Measurements from ENCODE around the gene AP3S1.
"Not testable (repeated sequence)": the region's sequence is repeated elsewhere in the genome, so short reads cannot be mapped to it uniquely, and the experiment has no call there.

Gene AP3S1

GRCh38 chr5:115873392-115873791 lies 31.7 kb downstream of the AP3S1 start:
- DNase-seq = peak; percentile 46

- DNase-seq = no peak
Observed at GRCh38 chr5:115875447-115875846, 33.7 kb downstream of the AP3S1 start.

- not testable (repeated sequence) for DNase-seq
Observed at GRCh38 chr5:115877342-115877741, 35.6 kb downstream of the AP3S1 start.

- DNase-seq = not testable (repeated sequence)
Observed at GRCh38 chr5:115882434-115882833, 40.7 kb downstream of the AP3S1 start.

GRCh38 chr5:115884704-115885103 lies 43.0 kb downstream of the AP3S1 start:
- no peak for DNase-seq

GRCh38 chr5:115885208-115885607 lies 43.5 kb downstream of the AP3S1 start:
- not testable (repeated sequence) for DNase-seq

GRCh38 chr5:115888027-115888426 lies 46.3 kb downstream of the AP3S1 start:
- no peak for DNase-seq

GRCh38 chr5:115892021-115892420 lies 50.3 kb downstream of the AP3S1 start:
- no peak for DNase-seq

- DNase-seq = no peak
Observed at GRCh38 chr5:115894342-115894741, 52.6 kb downstream of the AP3S1 start.

- DNase-seq = no peak
Observed at GRCh38 chr5:115895821-115896220, 54.1 kb downstream of the AP3S1 start.

- DNase-seq = no peak
Observed at GRCh38 chr5:115898656-115899055, 56.9 kb downstream of the AP3S1 start.

GRCh38 chr5:115907177-115907576 lies 65.4 kb downstream of the AP3S1 start:
- no peak for DNase-seq

- DNase-seq = not testable (repeated sequence)
Observed at GRCh38 chr5:115913623-115914400, 72.1 kb downstream of the AP3S1 start.

- DNase-seq = no peak
Observed at GRCh38 chr5:115920171-115920725, 78.5 kb downstream of the AP3S1 start.

GRCh38 chr5:115928578-115929407 lies 87.1 kb downstream of the AP3S1 start:
- DNase-seq = not testable (repeated sequence)

- not testable (repeated sequence) for DNase-seq
Observed at GRCh38 chr5:115930171-115930570, 88.4 kb downstream of the AP3S1 start.

- DNase-seq = no peak
Observed at GRCh38 chr5:115930630-115931337, 89.0 kb downstream of the AP3S1 start.

- no peak for DNase-seq
Observed at GRCh38 chr5:115932991-115933390, 91.3 kb downstream of the AP3S1 start.

GRCh38 chr5:115934388-115934974 lies 92.7 kb downstream of the AP3S1 start:
- DNase-seq = no peak

GRCh38 chr5:115936031-115936430 lies 94.3 kb downstream of the AP3S1 start:
- no peak for DNase-seq

- DNase-seq = no peak
Observed at GRCh38 chr5:115939059-115939458, 97.3 kb downstream of the AP3S1 start.

GRCh38 chr5:115940080-115940810 lies 98.5 kb downstream of the AP3S1 start:
- DNase-seq = no peak
